DLD1 (cell line): Measurements from ENCODE around the gene LRRC8D.

ENCODE experiments used
- in situ Hi-C: cut with HindIII; loops from 2 replicates; pipeline ENCODE4 v1.10.0; 2017; ENCODE audit warnings: low sequenced_read_pairs

Gene LRRC8D

DNA sequence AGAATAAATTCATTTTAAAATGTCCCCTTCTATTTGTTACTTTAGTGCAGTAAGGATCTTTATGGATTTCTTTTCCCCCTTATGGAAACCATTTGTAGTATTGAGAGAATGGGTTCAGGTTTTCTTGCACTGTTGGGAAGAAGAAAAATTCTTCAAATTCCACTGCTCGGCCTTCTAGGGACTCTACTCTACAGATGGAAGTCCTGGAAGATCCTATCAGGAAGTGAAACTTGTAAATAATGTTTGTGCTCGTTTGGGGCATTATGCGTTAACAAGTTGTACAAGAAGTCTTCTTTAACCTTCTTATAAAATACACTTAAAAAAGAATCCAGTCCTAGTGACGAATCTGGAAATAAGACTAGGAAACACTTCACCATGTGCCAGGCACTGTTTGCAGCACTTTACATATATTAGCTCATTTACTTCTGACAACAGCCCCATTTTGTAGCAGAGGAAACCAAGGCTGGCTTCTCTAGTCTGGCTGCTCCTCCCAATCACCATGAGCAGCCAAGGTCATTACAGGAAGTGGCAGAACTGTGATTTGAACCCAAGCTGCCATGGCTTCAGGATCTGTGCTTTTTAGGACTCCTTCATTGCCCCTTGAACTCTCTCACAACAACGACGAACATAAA, 11.8 kb downstream of the LRRC8D start:
- in situ Hi-C loops, result no loop called here

- in situ Hi-C loops, result no loop called here
Measured at GRCh38 chr1:89833183-89834082, 12.6 kb downstream of the LRRC8D start.

GRCh38 chr1:89834083-89834704, 13.4 kb downstream of the LRRC8D start:
- in situ Hi-C loops, result no loop called here

DNA sequence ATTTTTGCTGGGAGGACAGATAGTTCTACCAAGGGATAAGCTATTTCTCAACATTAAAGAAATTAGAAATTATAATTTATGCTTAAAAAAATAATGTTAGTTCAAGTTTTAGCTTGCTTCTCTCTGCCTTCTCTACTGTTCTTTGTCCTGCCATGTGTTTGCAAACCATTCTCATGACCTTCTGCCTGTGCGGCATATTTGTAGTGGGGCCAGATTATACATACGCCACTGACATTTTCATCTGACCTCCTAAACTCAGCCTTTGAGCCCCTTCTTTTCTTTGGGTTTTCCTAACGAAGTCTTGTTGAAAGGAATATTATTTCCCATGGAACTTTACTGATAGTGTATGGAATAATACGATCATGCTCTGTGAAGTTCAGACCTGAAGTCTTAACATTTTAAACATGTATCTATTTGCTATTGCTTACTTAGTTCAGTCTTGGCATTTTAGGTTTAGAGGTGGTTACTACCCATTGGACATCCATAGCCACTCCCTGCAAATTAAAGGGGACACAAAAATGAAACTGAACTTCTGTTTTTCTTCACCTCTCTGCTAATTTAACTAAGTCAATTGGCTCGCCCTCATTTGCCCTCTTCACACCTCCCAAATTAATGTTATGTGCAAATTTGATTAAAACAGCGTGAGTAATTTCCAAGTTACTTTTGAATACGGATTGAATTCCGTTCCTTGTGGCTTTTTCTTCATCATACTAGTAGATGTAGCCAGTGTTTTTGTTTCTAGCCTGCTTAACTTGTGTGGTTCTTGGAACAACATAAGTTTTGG, 15.6 kb downstream of the LRRC8D start:
- in situ Hi-C loops, result no loop called here

DNA sequence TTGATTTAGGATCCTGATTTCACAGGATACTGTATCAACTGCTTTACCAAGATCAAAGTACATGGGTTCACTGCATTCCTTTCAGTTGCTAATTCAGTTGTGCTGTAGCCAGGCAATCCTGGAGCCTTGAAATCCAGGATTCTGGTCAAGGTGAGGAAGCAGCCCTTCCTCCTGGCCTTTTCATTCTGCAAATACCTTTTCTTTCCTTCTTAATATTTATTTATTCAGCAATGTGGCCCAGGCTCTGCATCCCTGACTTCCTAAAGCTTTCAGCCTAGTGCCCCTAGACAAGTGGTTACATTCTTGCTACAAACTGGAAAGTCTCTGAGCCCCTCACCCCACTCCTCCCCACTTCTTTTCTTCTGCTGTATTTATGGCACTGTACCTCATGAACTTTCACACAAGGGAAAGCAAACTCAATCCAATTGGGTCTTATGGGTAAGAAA, 16.2 kb downstream of the LRRC8D start:
- in situ Hi-C loops, result no loop called here

- in situ Hi-C loops, result no loop called here
Measured at GRCh38 chr1:89837510-89837909, 16.7 kb downstream of the LRRC8D start.

DNA sequence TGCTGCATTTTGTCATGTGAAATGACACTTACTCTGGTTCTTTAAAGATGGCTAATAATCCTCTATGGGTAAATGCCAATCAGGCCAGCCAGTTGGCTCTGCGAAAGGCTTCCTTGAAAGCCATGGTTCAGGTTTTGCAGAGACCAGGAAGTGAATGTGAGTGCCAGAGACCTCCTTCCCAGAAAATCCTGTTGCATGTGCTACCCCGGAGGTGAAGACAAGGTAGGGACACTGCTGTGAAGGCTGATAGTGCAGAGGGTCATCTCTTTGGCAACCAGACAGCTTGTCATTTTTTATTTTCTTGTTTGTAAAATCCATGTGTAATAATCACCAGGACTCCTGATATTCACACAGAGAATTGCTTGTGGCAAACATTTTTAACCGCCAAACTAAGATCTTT, 18.7 kb downstream of the LRRC8D start:
- in situ Hi-C loops, result no loop called here

GRCh38 chr1:89841507-89841906, 20.7 kb downstream of the LRRC8D start:
- in situ Hi-C loops, result no loop called here

DNA sequence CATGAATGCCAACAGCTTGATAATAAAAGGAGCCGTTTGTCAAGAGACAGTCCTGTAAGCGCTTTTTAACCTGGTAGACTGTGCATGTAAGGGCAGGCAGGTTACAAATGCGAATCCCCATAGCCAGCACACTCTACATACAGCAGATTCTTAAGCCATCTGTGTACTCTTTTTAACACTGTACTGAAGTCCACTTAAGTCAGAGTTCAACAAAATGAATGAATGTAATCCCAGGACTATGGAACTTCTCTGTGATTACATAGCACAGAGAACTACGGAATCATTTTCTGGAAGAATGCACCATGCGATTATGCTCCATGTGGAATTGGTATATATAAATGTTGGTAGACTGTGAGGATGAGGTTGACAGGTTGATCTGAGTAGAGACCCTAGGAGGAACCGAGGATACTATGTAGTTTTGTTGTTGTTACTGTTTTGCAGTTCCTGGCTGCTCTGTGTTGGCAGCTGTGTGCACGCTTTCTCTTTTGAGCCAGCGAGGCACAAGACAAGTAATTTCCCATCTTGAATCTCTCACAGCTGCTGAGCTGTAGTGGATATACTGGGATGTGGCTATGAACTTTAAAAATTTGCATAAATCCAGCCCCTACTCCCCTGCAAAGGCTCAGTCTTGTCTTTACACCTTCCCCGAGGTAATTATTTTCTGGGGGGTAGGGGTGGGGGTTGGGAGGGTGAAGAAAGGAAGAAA, 21.9 kb downstream of the LRRC8D start:
- in situ Hi-C loops, result no loop called here

DNA sequence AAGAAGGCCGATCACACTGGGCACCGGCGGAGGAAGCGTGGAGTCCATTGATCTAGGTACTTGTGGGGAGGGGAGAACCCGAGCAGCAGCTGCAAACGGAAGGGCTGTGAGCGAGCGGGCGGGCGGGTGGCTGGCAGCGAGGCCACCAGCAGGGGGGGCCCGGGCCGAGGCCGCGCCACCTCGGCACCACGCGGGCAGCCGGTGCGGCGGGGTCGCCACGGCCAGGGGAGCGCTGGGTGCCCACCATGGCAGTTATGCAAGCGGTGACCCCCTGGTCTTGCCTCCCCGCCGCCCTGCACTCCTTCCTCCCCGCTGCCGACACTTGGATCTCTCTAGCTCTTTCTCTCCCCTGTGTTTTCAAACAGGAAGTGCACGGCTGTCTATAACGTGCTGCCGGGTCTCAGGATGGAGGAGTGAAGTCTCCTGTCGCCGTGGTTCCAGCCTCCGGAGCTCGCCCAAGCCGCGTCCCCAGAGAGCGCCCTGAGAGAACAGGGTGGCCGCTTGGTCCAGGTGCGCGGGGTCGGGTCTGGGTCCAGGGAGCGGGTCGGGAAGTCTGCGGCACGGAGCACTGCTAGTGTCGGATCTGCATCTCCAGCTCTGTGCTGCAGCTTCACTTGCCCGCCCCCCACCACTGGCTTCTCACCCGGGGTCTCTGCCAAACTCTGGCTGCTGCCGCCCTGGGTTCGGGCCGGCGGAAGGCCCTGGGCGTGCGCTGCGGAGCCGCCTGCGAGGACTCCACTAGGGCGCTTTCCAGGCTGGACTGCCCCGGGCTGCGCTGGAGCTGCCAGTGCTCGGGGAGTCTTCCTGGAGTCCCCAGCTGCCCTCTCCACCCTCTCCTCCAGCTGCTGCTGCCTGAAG, 22.7 kb downstream of the LRRC8D start:
- in situ Hi-C loops, result no loop called here

- in situ Hi-C loops, result no loop called here
Measured at GRCh38 chr1:89844241-89844807, 23.5 kb downstream of the LRRC8D start.

DNA sequence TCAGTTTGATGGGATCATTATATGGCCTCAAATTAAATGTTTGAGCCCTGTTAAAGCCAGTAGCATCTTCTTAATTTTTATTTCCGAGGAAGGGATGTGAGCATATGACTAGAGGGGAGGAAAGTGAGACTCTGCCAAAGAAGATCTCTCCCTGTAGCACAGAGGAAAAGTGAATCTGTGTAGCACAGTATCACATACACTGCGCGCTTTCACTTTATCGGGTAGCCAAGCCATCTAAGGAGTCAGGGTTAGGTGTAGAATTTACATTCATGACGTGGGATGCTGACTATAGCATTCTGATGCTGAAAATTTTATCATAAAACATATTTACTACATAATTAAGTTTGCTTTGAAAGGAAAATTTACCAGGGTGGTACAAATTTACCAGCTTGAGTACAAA, 24.0 kb downstream of the LRRC8D start:
- in situ Hi-C loops, result no loop called here

DNA sequence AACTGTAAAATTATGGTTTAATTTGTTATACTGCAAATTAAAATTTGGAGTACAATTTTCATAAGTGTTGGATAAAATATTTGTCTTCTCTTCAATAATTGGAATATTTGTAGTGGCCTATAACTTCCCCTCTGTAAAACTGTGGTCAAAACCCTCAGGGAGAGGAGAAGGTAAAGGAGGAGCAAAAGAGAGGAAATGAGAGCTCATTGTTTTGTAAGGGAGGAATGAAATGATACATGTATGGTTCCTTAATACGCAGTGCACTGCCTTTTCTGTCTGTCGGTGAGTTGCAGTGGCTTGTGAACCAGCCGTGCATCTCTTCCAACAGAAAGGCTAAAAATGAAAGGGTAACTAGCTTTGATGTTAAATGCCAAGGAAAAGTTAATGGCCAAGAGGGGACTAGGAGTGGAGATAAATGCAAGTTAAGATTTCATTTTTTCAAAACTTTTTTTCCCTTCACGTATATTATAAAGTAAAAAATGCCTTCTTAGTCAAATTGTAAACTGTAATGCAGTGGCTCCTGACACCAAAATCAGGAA, 26.4 kb downstream of the LRRC8D start:
- in situ Hi-C loops, result no loop called here

DNA sequence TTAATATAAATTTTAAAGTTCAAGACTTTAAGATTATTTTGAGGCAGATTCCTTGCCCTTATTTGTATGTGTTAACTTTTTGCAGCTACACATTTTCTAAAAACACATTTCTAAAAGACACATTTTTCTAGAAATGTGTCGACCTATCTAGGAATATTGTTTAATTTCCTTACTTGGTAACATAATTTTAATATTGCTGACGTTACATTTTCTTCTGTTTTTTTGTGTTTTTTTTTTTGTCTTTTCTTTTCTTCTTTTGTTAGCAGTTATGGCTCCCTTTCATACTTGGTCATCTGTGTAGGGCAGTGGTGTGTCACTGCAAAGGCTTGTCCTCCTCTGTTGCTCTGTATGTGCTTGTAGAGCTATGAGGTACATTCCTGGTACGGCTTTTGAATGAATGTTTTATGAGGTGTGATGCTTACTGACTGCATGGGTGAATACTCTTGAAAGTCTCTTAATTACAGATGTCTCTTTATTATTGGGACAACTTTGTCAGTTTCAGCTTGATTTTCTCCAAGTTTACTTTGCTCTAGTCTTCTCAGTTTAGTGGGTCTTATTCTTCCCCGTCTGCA, 30.1 kb downstream of the LRRC8D start:
- in situ Hi-C loops, result no loop called here

- in situ Hi-C loops, result no loop called here
Measured at GRCh38 chr1:89854140-89854539, 33.3 kb downstream of the LRRC8D start.

DNA sequence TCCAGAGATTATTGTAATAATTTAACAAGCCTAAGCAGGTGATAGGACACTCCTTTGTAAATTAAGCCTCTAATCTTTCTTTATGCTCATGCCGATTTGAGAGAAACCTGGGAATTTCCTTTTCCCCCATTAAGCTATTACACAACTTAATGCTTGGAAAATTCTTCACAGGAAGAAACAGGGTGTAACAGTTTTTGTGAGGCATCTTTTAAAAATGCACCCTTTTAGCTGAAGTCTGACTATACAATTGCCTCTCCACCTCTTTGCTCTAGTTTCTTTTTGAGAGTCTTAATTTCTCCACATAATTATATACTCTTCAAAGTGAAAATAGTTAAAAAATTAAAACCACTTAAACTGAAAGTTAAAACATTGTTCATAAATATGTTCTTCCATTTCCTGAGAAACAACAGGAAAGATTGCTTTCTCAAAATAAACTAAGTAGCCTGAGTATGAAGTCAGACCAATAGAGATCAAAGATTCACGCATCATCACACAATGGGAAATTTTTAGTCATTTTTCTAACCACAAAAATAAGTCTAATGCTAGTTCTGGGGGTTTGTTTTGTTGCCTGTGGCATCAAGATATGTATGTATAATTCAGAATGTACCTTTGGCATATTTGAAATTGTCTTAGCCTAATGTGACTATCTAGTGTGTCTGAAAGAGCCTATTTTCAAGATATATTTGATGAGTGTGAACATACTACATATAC, 34.7 kb downstream of the LRRC8D start:
- in situ Hi-C loops, result no loop called here

GRCh38 chr1:89863165-89863830, 42.5 kb downstream of the LRRC8D start:
- in situ Hi-C loops, result no loop called here
